Measurements from ENCODE around the gene RASSF5. TPM values are rescaled to one million over a fixed set of nuclear protein-coding genes. Genes with fewer than 3 reads are reported as not detected.

The RASSF5 gene
- total and polyA plus RNA-seq, 2 of the 13 experiments (the other 11 are each of a cell fraction or from before 2014, with no cell fraction given): 0.18 to 0.40 TPM

DNA sequence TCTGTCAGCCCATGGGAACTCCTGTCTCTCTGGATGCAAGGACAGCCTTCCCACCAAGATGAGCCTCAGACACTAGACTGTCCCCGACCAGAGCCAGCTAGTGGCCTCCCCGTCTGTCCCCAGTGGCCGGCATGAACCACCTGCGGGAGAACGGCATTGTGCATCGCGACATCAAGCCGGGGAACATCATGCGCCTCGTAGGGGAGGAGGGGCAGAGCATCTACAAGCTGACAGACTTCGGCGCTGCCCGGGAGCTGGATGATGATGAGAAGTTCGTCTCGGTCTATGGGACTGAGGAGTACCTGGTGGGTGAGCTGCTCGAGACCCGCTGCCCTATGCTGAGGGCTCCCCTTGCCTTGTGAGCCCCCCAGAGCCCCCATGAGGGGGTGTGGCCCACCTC is 31.3 kb upstream of the RASSF5 start:
- 94% methylated on average over 15 of the region's 17 CpGs for WGBS (ENCODE audit: low lambda C conversion rate)
- H3K27me3 ChIP-seq (ENCODE audit: control insufficient read depth in 1 of 2, insufficient read depth in 2 of 2, low read length in 2 of 2): no peaks in the 10 kb centered on the region
- H3K4me3 ChIP-seq (replicated peaks in 1 of 3; ENCODE audit: insufficient read depth in 1 of 3, low read depth in 2 of 3, low read length in 3 of 3): no peak overlapping the region
- H3K4me1 ChIP-seq (ENCODE audit: insufficient read depth, low read length): peaks cover 22% of the 10 kb centered on the region
- no peaks in the 10 kb centered on the region for H4K20me1 ChIP-seq (ENCODE audit: insufficient read depth, low read length)
- H3K79me2 ChIP-seq (ENCODE audit: insufficient read depth, low read length): no peaks in the 10 kb centered on the region
- TF ChIP-seq, protein P1, sequence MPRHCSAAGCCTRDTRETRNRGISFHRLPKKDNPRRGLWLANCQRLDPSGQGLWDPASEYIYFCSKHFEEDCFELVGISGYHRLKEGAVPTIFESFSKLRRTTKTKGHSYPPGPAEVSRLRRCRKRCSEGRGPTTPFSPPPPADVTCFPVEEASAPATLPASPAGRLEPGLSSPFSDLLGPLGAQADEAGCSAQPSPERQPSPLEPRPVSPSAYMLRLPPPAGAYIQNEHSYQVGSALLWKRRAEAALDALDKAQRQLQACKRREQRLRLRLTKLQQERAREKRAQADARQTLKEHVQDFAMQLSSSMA (CRISPR knock-in tag; IDR thresholded peaks at IDR 0.05): no peak
- TF ChIP-seq RARG (CRISPR knock-in tag; IDR thresholded peaks at IDR 0.05; ENCODE audit: low read depth): no peak
- no peak for TF ChIP-seq GRHL1 (CRISPR knock-in tag; conservative IDR thresholded peaks at IDR 0.05)
- TF ChIP-seq ZNF891 (CRISPR knock-in tag; IDR thresholded peaks at IDR 0.05): no peak
- no peak for TF ChIP-seq ZNF121 (CRISPR knock-in tag; IDR thresholded peaks at IDR 0.05)
- no peak for TF ChIP-seq PBX3 (CRISPR knock-in tag; IDR thresholded peaks at IDR 0.05; ENCODE audit: borderline replicate concordance)
- no peak for TF ChIP-seq HES4 (CRISPR knock-in tag; IDR thresholded peaks at IDR 0.05; ENCODE audit: borderline replicate concordance)
- TF ChIP-seq SNAPC5 (CRISPR knock-in tag; IDR thresholded peaks at IDR 0.05; ENCODE audit: borderline replicate concordance): no peak
- TF ChIP-seq MBD4 (IDR thresholded peaks at IDR 0.05; ENCODE audit: borderline replicate concordance, low read length): no peak
- no peak for TF ChIP-seq ZNF784 (CRISPR knock-in tag; IDR thresholded peaks at IDR 0.05; ENCODE audit: borderline replicate concordance)
- TF ChIP-seq ZMYM3 (CRISPR knock-in tag; IDR thresholded peaks at IDR 0.05): no peak
- no peak for TF ChIP-seq HOMEZ (CRISPR knock-in tag; IDR thresholded peaks at IDR 0.05; ENCODE audit: low read depth)
- no peak for TF ChIP-seq YEATS2 (CRISPR knock-in tag; IDR thresholded peaks at IDR 0.05; ENCODE audit: borderline replicate concordance)
- intact Hi-C loops (cut with micrococcal nuclease; ENCODE audit: unreplicated experiment): no loop called here
- DNase-seq (ENCODE audit: low spot score) (no peak), FAIRE-seq (no peak), ATAC-seq (no peak)
- no peaks in the 10 kb centered on the region for H3K9me3 ChIP-seq (ENCODE audit: low read length)
- H3K36me3 ChIP-seq (replicated peaks in 1 of 2; ENCODE audit: control insufficient read depth in 1 of 2, insufficient read depth in 2 of 2, low read length in 2 of 2): peaks cover 11 to 19% of the 10 kb centered on the region in 2 experiments; a peak in 4 of 5 replicates
- BruUV-seq (replicated peaks): no TSS peak
- no peak overlapping the region for H3K4me2 ChIP-seq (ENCODE audit: low read depth, low read length)
- CTCF ChIA-PET (ENCODE audit: low intra/inter-chr PET ratio, low total read pairs): no interaction called here
- POLR2A ChIA-PET: no interaction called here
- H3K27ac ChIP-seq (ENCODE audit: extremely low read length, insufficient read depth, low read length): no peak overlapping the region
- no peak overlapping the region for H2AFZ ChIP-seq (ENCODE audit: low read length)
- in situ Hi-C loops (cut with HindIII; ENCODE audit: extremely low pct_ligation_motif_present, low pct_unique_long_range_greater_than_20kb): no loop called here
- no peak overlapping the region for H3K9ac ChIP-seq (ENCODE audit: insufficient read depth, low read depth, low read length)
